Central memory CD8-positive, alpha-beta T cell (primary cell): Measurements from ENCODE around the gene CD70.
"Not testable (repeated sequence)": the region's sequence is repeated elsewhere in the genome, so short reads cannot be mapped to it uniquely, and the experiment has no call there.

ENCODE experiments used
- ATAC-seq: fragments of 150-1000 bp; cut with Tn5 transposase; replicated peaks from 2 replicates; pipeline ENCODE4 v1.10.0; 2022; ENCODE audit warnings: mild to moderate bottlenecking, moderate FRiP score, moderate number of reproducible peaks; ENCODE audit not compliant: poor library complexity, severe bottlenecking; ENCODE audit errors: extremely low read depth
- DNase-seq, 2 donors: peaks; one replicate each; pipeline ENCODE4 v3.0.0; 2021; ENCODE audit warnings: low spot score in 2 of 2
- H3K27ac Mint-ChIP-seq: one replicate; pipeline ENCODE4 v1.8.0; 2022; ENCODE audit warnings: low read depth, mild to moderate bottlenecking, moderate library complexity, mixed read lengths
- H3K27me3 Mint-ChIP-seq: one replicate; pipeline ENCODE4 v1.8.0; 2022; ENCODE audit warnings: mixed read lengths
- H3K36me3 Mint-ChIP-seq: one replicate; pipeline ENCODE4 v1.8.0; 2022; ENCODE audit warnings: mild to moderate bottlenecking, moderate library complexity, mixed read lengths; ENCODE audit not compliant: insufficient read depth
- H3K4me1 Mint-ChIP-seq: one replicate; pipeline ENCODE4 v1.8.0; 2022; ENCODE audit warnings: mixed read lengths
- H3K4me3 Mint-ChIP-seq: one replicate; pipeline ENCODE4 v1.8.0; 2022; ENCODE audit warnings: mild to moderate bottlenecking, moderate library complexity, mixed read lengths
- H3K9me3 Mint-ChIP-seq: one replicate; pipeline ENCODE4 v1.8.0; 2022; ENCODE audit warnings: mixed read lengths

CD70 gene

GRCh38 chr19:6608146-6608545 is 17.2 kb upstream of the CD70 start:
- not testable (repeated sequence) for H3K36me3 Mint-ChIP-seq, H3K9me3 Mint-ChIP-seq, H3K4me3 Mint-ChIP-seq, H3K27ac Mint-ChIP-seq, H3K4me1 Mint-ChIP-seq, ATAC-seq, DNase-seq
- peaks cover 29% of the 10 kb centered on the region for H3K27me3 Mint-ChIP-seq

- H3K27ac Mint-ChIP-seq, DNase-seq, H3K36me3 Mint-ChIP-seq, H3K4me3 Mint-ChIP-seq, H3K9me3 Mint-ChIP-seq, ATAC-seq: not testable (repeated sequence)
- Mint-ChIP-seq H3K4me1 (peaks cover 17% of the 10 kb centered on the region), H3K27me3 (peaks cover 24% of the 10 kb centered on the region)
Measured at GRCh38 chr19:6606276-6607070, 15.5 kb upstream of the CD70 start.

GRCh38 chr19:6604906-6605305 is 14.0 kb upstream of the CD70 start:
- no peak overlapping the region for H3K4me3 Mint-ChIP-seq
- H3K36me3 Mint-ChIP-seq, result peaks cover 2% of the 10 kb centered on the region
- peaks cover 10% of the 10 kb centered on the region for H3K27me3 Mint-ChIP-seq
- H3K27ac Mint-ChIP-seq, result peak overlapping the region; percentile 61
- ATAC-seq (no peak), DNase-seq (no peak)
- no peaks in the 10 kb centered on the region for H3K9me3 Mint-ChIP-seq
- peaks cover 29% of the 10 kb centered on the region for H3K4me1 Mint-ChIP-seq

GRCh38 chr19:6602729-6603114 is 11.8 kb upstream of the CD70 start:
- Mint-ChIP-seq H3K4me3 (peak overlapping the region; percentile 84), H3K4me1 (peaks cover 39% of the 10 kb centered on the region), H3K36me3 (peaks cover 4% of the 10 kb centered on the region), H3K27ac (peak overlapping the region; percentile 61), H3K27me3 (no peaks in the 10 kb centered on the region), H3K9me3 (no peaks in the 10 kb centered on the region)
- no peak for DNase-seq
- no peak for ATAC-seq

GRCh38 chr19:6601537-6602052 is 10.6 kb upstream of the CD70 start:
- Mint-ChIP-seq H3K4me3 (peak overlapping the region; percentile 84), H3K4me1 (peaks cover 40% of the 10 kb centered on the region), H3K27ac (peak overlapping the region; percentile 87)
- H3K9me3 Mint-ChIP-seq, H3K27me3 Mint-ChIP-seq, H3K36me3 Mint-ChIP-seq, DNase-seq: not testable (repeated sequence)
- ATAC-seq, result peak; percentile 63

GRCh38 chr19:6600951-6601536 is 10.1 kb upstream of the CD70 start:
- peaks cover 40% of the 10 kb centered on the region for H3K4me1 Mint-ChIP-seq
- DNase-seq, ATAC-seq, H3K36me3 Mint-ChIP-seq, H3K9me3 Mint-ChIP-seq, H3K27me3 Mint-ChIP-seq: not testable (repeated sequence)
- H3K27ac Mint-ChIP-seq, result peak overlapping the region; percentile 87
- peak overlapping the region; percentile 84 for H3K4me3 Mint-ChIP-seq

- no peak for ATAC-seq
- peaks cover 4% of the 10 kb centered on the region for H3K36me3 Mint-ChIP-seq
- no peak overlapping the region for H3K27ac Mint-ChIP-seq
- H3K4me3 Mint-ChIP-seq, result no peak overlapping the region
- no peaks in the 10 kb centered on the region for H3K9me3 Mint-ChIP-seq
- H3K27me3 Mint-ChIP-seq, result no peaks in the 10 kb centered on the region
- no peak for DNase-seq
- peaks cover 40% of the 10 kb centered on the region for H3K4me1 Mint-ChIP-seq
Measured at GRCh38 chr19:6599866-6600454, 9.0 kb upstream of the CD70 start.

GRCh38 chr19:6598254-6598892 is 7.4 kb upstream of the CD70 start:
- H3K4me3 Mint-ChIP-seq, result peak overlapping the region; percentile 36
- H3K4me1 Mint-ChIP-seq, result peaks cover 40% of the 10 kb centered on the region
- H3K9me3 Mint-ChIP-seq, result not testable (repeated sequence)

GRCh38 chr19:6597471-6598253 is 6.7 kb upstream of the CD70 start:
- H3K27me3 Mint-ChIP-seq, H3K9me3 Mint-ChIP-seq, H3K36me3 Mint-ChIP-seq, ATAC-seq, DNase-seq: not testable (repeated sequence)
- Mint-ChIP-seq H3K4me3 (peak overlapping the region; percentile 36), H3K4me1 (peaks cover 34% of the 10 kb centered on the region), H3K27ac (peak overlapping the region; percentile 64)

More at GRCh38 chr19:6598254-6598892, 7.4 kb upstream of the CD70 start:
- not testable (repeated sequence) for H3K27me3 Mint-ChIP-seq, ATAC-seq, DNase-seq, H3K36me3 Mint-ChIP-seq
- peak overlapping the region; percentile 64 for H3K27ac Mint-ChIP-seq

GRCh38 chr19:6596621-6597020 is 5.7 kb upstream of the CD70 start:
- peaks cover 4% of the 10 kb centered on the region for H3K36me3 Mint-ChIP-seq
- no peak overlapping the region for H3K27ac Mint-ChIP-seq
- no peaks in the 10 kb centered on the region for H3K9me3 Mint-ChIP-seq
- ATAC-seq, result no peak
- no peaks in the 10 kb centered on the region for H3K27me3 Mint-ChIP-seq
- no peak overlapping the region for H3K4me3 Mint-ChIP-seq
- peaks cover 33% of the 10 kb centered on the region for H3K4me1 Mint-ChIP-seq
- DNase-seq, result no peak

GRCh38 chr19:6593651-6594416 is 2.9 kb upstream of the CD70 start:
- Mint-ChIP-seq H3K27ac (peak overlapping the region; percentile 33), H3K27me3 (peaks cover 23% of the 10 kb centered on the region), H3K4me1 (peaks cover 41% of the 10 kb centered on the region), H3K9me3 (no peaks in the 10 kb centered on the region), H3K36me3 (peaks cover 10% of the 10 kb centered on the region), H3K4me3 (peak overlapping the region; percentile 47)
- ATAC-seq (no peak), DNase-seq (no peak)
